HepG2 (cell line): ENCODE measurements around the gene C1QB. TPM values are rescaled to one million over a fixed set of nuclear protein-coding genes. Genes with fewer than 3 reads are reported as not detected.

Experiments
- ATAC-seq: fragments of 200-7000 bp; cut with Tn5 transposase; 3 replicates; pipeline ENCODE4 v1.9.1; 2020; ENCODE audit warnings: mild to moderate bottlenecking, moderate library complexity
- BruUV-seq: library from RNA; stranded (reverse); fragments of 400-500 nt; replicated peaks from 2 replicates; lab custom pipeline; 2021; lab: Mats Ljungman, UMichigan
- CTCF ChIA-PET: fragments of 300-600 bp; formaldehyde crosslinking; extraction: SDS; loops from one replicate; lab custom pipeline; 2021; ENCODE audit warnings: low total read pairs, inconsistent platforms, low intra/inter-chr PET ratio; lab: Yijun Ruan, JAX
- POLR2A ChIA-PET: fragments of 350-600 bp; sonication (Branson Sonifier 250); formaldehyde crosslinking; loops from one replicate; lab custom pipeline; 2020; ENCODE audit warnings: antibody characterized with exemption, inconsistent platforms; lab: Yijun Ruan, JAX
- DNase-seq: peaks from one replicate; pipeline ENCODE4 v3.0.0-alpha.2; 2015; ENCODE audit warnings: low spot score
- FAIRE-seq: peaks from 3 replicates; lab custom pipeline; 2011; peaks lifted over from hg19 to GRCh38; lab: Jason Lieb, UNC
- H2AFZ ChIP-seq: one replicate; pipeline ENCODE4 v1.6.1; 2011; ENCODE audit warnings: low read length, inconsistent platforms
- H3K27ac ChIP-seq: fragments of 300-600 bp; 3 replicates; pipeline ENCODE4 v1.8.0; 2011; ENCODE audit warnings: mixed run types, mild to moderate bottlenecking, mixed read lengths, low read length, inconsistent platforms; ENCODE audit not compliant: insufficient read depth; ENCODE audit errors: extremely low read length
- H3K27me3 ChIP-seq, 2 experiments: fragments of 200-600 bp in 1 of 2; 2 replicates in 1 of 2; 3 replicates in 1 of 2; pipeline versions ENCODE4 v1.6.0 to v1.8.0; 2011; ENCODE audit warnings: low read length in 2 of 2, mild to moderate bottlenecking in 2 of 2, moderate library complexity in 2 of 2, inconsistent platforms in 1 of 2; ENCODE audit not compliant: insufficient read depth in 2 of 2, control insufficient read depth in 1 of 2
- H3K36me3 ChIP-seq, 2 experiments: fragments of 200-600 bp in 1 of 2; replicated peaks in 1 of 2; 2 replicates in 1 of 2; 3 replicates in 1 of 2; pipeline versions ENCODE4 v1.5.1 to v1.8.0; 2011; ENCODE audit warnings: low read length in 2 of 2, inconsistent platforms in 1 of 2; ENCODE audit not compliant: insufficient read depth in 2 of 2, control insufficient read depth in 1 of 2
- H3K4me1 ChIP-seq: 2 replicates; pipeline ENCODE4 v1.5.1; 2012; ENCODE audit warnings: low read length, inconsistent platforms; ENCODE audit not compliant: insufficient read depth
- H3K4me2 ChIP-seq: 2 replicates; pipeline ENCODE4 v1.6.0; 2011; ENCODE audit warnings: low read depth, low read length, inconsistent platforms
- H3K4me3 ChIP-seq, 3 experiments: fragments of 200-600 bp in 1 of 3; sonication (generic), shearing (Covaris generic) in 1 of 3; replicated peaks in 1 of 3; 2 replicates each; pipeline ENCODE4 v1.5.1; 2011 to 2016; ENCODE audit warnings: low read length in 3 of 3, inconsistent platforms in 2 of 3, low read depth in 2 of 3, mild to moderate bottlenecking in 2 of 3, control low read depth in 1 of 3, mixed read lengths in 1 of 3; ENCODE audit not compliant: insufficient read depth in 1 of 3
- H3K79me2 ChIP-seq: one replicate; pipeline ENCODE4 v1.6.1; 2011; ENCODE audit warnings: low read length, inconsistent platforms; ENCODE audit not compliant: insufficient read depth
- H3K9ac ChIP-seq: 2 replicates; pipeline ENCODE4 v1.6.0; 2011; ENCODE audit warnings: mild to moderate bottlenecking, low read depth, low read length, inconsistent platforms; ENCODE audit not compliant: insufficient read depth
- H3K9me3 ChIP-seq: 2 replicates; pipeline ENCODE4 v1.5.1; 2012; ENCODE audit warnings: mild to moderate bottlenecking, low read length
- H4K20me1 ChIP-seq: 2 replicates; pipeline ENCODE4 v1.6.0; 2011; ENCODE audit warnings: inconsistent platforms, mild to moderate bottlenecking, low read length, moderate library complexity; ENCODE audit not compliant: insufficient read depth
- ELK4 ChIP-seq: sonication (generic); formaldehyde crosslinking; IDR thresholded peaks from 2 replicates; pipeline ENCODE4 v1.9.0; 2021; ENCODE audit warnings: missing genetic modification reagents, borderline replicate concordance
- HIVEP1 ChIP-seq: sonication (generic); formaldehyde crosslinking; IDR thresholded peaks from 2 replicates; pipeline ENCODE4 v1.4.0; 2020; ENCODE audit warnings: mild to moderate bottlenecking, missing genetic modification reagents
- IKZF5 ChIP-seq: IDR thresholded peaks from 2 replicates; pipeline ENCODE4 v1.6.1; 2018; ENCODE audit warnings: missing genetic modification reagents, mild to moderate bottlenecking, missing compliant biosample characterization
- NFYB ChIP-seq: sonication (generic); formaldehyde crosslinking; IDR thresholded peaks from 2 replicates; pipeline ENCODE4 v1.4.0; 2020; ENCODE audit warnings: missing genetic modification reagents
- NFYC ChIP-seq: IDR thresholded peaks from 2 replicates; pipeline ENCODE4 v1.6.1; 2016; ENCODE audit warnings: missing genetic modification reagents, missing compliant biosample characterization
- PITX1 ChIP-seq: sonication (generic); formaldehyde crosslinking; IDR thresholded peaks from 2 replicates; pipeline ENCODE4 v1.5.1; 2020; ENCODE audit warnings: mild to moderate bottlenecking, missing genetic modification reagents
- ZBTB43 ChIP-seq: sonication (generic); formaldehyde crosslinking; conservative IDR thresholded peaks from 2 replicates; pipeline ENCODE4 v1.4.0; 2020; ENCODE audit warnings: missing genetic modification reagents
- ZIK1 ChIP-seq: sonication (generic); formaldehyde crosslinking; IDR thresholded peaks from 2 replicates; pipeline ENCODE4 v1.5.0; 2020; ENCODE audit warnings: mild to moderate bottlenecking, low read depth, missing genetic modification reagents, borderline replicate concordance
- ZNF34 ChIP-seq: sonication (generic); formaldehyde crosslinking; IDR thresholded peaks from 2 replicates; pipeline ENCODE4 v1.4.0; 2020; ENCODE audit warnings: mild to moderate bottlenecking, missing genetic modification reagents, borderline replicate concordance
- ZNF713 ChIP-seq: sonication (generic); formaldehyde crosslinking; IDR thresholded peaks from 2 replicates; pipeline ENCODE4 v1.4.0; 2020; ENCODE audit warnings: mild to moderate bottlenecking, missing genetic modification reagents
- WGBS: methylation state at CpG from one replicate; pipeline ENCODE4 v1.1.6; 2017; ENCODE audit warnings: low lambda C conversion rate; 5-methylcytosine and 5-hydroxymethylcytosine counted together
- in situ Hi-C: cut with HindIII; loops from 2 replicates; pipeline ENCODE4 v1.10.0; 2017; ENCODE audit warnings: low pct_unique_long_range_greater_than_20kb; ENCODE audit not compliant: extremely low pct_ligation_motif_present
- intact Hi-C: fragments of 100-400 bp; cut with micrococcal nuclease; formaldehyde crosslinking; loops from one replicate; pipeline ENCODE4 v1.10.0; 2022; ENCODE audit not compliant: unreplicated experiment
- polyA plus RNA-seq, 8 experiments: library from polyadenylated mRNA; depleted of rRNA in 3 of 8; stranded (reverse) in 7 of 8; unstranded in 1 of 8; fragments of >200 nt; fragmentation: Illumina TruSeq in 4 of 8; extraction: Trizol in 4 of 8; gene quantifications; 2 replicates each; pipeline versions ENCODE4 v1.2.1 to v1.2.3, GENCODE V29; 2011 to 2016; ENCODE audit warnings: low read depth in 4 of 8, missing spikeins in 1 of 8, mixed read lengths in 1 of 8; ENCODE audit not compliant: insufficient read depth in 1 of 8
- total RNA-seq, 5 experiments: library from RNA; depleted of rRNA; stranded (reverse); fragments of >200 nt; fragmentation: Illumina TruSeq; extraction: Trizol; gene quantifications; 2 replicates each; pipeline ENCODE4 v1.2.3, GENCODE V29; 2016; ENCODE audit warnings: low read depth in 1 of 5

Gene C1QB
- total and polyA plus RNA-seq, 2 of the 13 experiments (the other 11 are each of a cell fraction or from before 2014, with no cell fraction given), result not detected

GRCh38 chr1:22661880-22662279, 8.8 kb downstream of the C1QB start:
- intact Hi-C loops, result no loop called here
- in situ Hi-C loops, result no loop called here
- Histone ChIP-seq H3K36me3 (no peaks in the 10 kb centered on the region), H3K27ac (no peak overlapping the region), H3K4me1 (no peaks in the 10 kb centered on the region), H3K27me3 (no peaks in the 10 kb centered on the region; a peak in 3 of 5 replicates), H4K20me1 (no peaks in the 10 kb centered on the region), H2AFZ (no peak overlapping the region), H3K9me3 (no peaks in the 10 kb centered on the region), H3K9ac (no peak overlapping the region), H3K4me3 (no peak overlapping the region), H3K4me2 (no peak overlapping the region), H3K79me2 (no peaks in the 10 kb centered on the region)
- ATAC-seq, result no peak
- no TSS peak for BruUV-seq
- ChIA-PET CTCF (no interaction called here), POLR2A (no interaction called here)
- no peak for TF ChIP-seq ZIK1 (CRISPR knock-in tag)
- no peak for TF ChIP-seq ZBTB43 (CRISPR knock-in tag)
- TF ChIP-seq ZNF713, result no peak
- 25% methylated on average over 2 of the region's 2 CpGs for WGBS
- DNase-seq, result no peak
- FAIRE-seq, result no peak

DNA sequence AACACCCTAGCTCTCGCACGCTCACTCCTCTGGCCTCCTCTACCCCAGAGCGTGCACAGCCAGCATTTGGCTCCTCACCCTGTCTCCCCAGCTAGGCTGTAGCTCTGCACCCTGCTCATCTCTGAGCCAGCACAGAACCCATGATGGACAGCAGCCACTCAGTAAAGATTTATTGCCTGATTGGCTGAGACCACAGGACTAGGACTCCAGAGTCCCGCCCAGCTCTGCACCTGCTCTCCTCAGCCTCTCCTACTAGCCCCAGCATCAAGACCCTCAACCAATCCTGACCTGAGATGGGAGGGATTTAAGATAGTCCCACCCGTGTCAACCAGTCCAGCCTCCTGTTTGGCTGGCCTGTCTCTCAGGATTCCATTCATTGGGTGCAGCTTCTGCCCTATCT, 9.3 kb downstream of the C1QB start:
- in situ Hi-C loops (no loop called here), intact Hi-C loops (no loop called here)
- H3K27me3 ChIP-seq, result no peaks in the 10 kb centered on the region; a peak in 3 of 5 replicates
- H3K27ac ChIP-seq, result no peak overlapping the region
- no peaks in the 10 kb centered on the region for H4K20me1 ChIP-seq
- ChIA-PET POLR2A (no interaction called here), CTCF (no interaction called here)
- no peak overlapping the region for H3K4me2 ChIP-seq
- TF ChIP-seq HIVEP1 (CRISPR knock-in tag), result no peak
- no peak for TF ChIP-seq ZNF34 (CRISPR knock-in tag)
- TF ChIP-seq NFYC (CRISPR knock-in tag), result peak; percentile 67
- no peak for TF ChIP-seq ELK4 (CRISPR knock-in tag)
- TF ChIP-seq NFYB (CRISPR knock-in tag), result peak; percentile 65
- no peak for TF ChIP-seq IKZF5 (CRISPR knock-in tag)
- TF ChIP-seq PITX1 (CRISPR knock-in tag), result no peak
- WGBS, result 65% methylated on average over 4 of the region's 5 CpGs
- H3K4me3 ChIP-seq, result no peak overlapping the region
- ATAC-seq (peak; percentile 75), DNase-seq (no peak), FAIRE-seq (no peak)
- no peak overlapping the region for H3K9ac ChIP-seq
- no TSS peak for BruUV-seq
- no peak overlapping the region for H2AFZ ChIP-seq
- no peaks in the 10 kb centered on the region for H3K9me3 ChIP-seq
- H3K4me1 ChIP-seq, result no peaks in the 10 kb centered on the region
- H3K36me3 ChIP-seq, result no peaks in the 10 kb centered on the region
- H3K79me2 ChIP-seq, result no peaks in the 10 kb centered on the region
